ENCODE results near the gene ADAM8.
"Not testable (repeated sequence)": the region's sequence is repeated elsewhere in the genome, so short reads cannot be mapped to it uniquely, and the experiment has no call there.

Gene ADAM8

DNA sequence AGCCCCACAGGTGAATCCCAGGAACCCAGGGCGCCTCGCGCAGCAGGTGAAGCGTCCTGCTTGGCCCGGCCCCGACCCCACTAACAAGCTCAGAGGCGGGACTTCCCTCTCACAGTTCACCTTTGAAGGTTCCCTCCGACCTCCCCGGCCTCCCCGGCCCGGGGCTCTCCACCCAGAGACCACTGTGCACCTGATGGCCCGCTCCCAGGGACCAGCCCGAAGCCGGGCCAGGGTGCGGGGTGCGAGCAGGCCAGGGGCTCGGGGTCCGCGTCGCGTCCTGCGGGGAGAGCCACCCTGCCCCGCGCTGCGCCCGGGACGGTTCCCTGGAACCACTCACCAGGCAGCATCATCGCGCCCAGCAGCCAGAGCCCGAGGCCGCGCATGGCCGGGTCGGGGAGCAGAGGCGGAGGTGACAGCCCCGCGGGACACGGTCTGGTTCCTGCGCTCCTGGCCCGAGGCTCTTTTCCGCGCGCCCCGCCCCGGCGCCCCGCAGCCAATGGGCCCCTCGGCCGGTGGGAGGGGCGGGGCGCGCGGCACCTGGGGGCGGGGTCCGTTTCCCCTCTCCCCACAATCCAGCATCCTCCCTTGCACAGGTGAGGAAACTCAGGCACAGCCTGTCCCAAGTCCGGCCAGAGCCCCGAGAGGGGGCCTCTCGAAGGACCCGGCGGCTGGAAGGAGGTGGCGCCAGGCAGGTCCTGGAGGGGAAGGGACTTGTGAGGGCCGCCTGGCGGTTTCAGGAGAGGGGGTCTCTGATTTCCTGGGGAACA, at the start of gene ADAM8:
Gene ADAM8, minus strand, starts transcription at position 434 of the 767 bp plus-strand sequence. Its CDS starts 51 bp downstream, at position 383.
- peak; percentile 72 for DNase-seq

DNA sequence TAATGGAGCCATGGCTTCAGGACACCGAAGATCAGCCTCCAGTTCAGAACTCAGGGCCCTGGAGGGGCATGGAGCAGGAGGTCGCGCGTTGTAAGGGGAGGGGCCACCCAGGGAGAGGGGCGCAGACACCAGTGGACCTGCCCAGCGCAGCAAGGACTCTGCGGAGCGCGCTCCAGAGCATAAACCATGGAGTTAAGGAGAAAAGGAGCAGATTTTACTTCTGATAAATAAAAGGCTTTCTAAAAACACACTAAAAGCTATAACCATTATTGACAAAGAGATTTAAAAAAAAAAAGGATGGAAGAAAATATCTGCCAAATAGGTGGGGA, 49.5 kb upstream of the ADAM8 start:
- DNase-seq: no peak

DNA sequence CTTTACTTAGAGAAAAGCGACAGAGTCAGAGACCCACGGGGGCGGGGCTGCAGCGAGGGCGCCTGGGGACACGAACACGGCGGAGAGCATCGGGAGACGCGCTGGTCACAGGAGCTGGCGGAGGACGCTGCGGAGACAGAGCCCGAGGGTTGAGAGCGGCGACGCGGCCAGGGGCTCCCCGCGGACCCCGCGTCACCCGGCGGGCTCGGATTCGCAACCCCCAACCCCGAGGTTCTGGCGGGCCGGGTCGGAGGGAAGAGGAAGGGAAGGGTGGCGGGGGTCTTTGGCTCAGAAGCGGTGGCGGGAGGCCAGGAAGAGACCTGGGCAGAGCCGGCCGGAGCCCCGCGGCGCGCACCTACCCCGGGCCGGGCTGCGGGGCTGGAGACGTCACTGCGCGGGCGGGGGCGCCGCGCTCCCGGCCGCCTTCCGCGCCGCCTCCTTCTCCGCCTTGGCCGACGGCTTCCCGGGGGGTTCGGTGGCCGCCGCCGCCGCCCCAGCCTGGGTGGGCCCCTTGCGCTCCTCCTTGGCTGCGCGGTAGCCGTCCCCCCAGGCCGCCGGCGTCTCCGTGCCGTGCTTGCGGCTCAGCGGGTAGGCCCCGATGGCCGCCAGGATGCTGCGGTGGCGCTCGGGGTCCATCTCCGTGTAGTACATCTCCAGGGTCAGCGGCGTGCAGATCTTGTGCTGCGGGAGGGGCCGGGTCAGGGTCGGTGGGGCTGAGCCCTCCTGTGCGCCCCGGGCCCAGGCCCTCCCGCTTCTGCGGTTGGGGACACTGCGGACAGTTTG, 49.0 kb upstream of the ADAM8 start:
- DNase-seq: no peak

DNA sequence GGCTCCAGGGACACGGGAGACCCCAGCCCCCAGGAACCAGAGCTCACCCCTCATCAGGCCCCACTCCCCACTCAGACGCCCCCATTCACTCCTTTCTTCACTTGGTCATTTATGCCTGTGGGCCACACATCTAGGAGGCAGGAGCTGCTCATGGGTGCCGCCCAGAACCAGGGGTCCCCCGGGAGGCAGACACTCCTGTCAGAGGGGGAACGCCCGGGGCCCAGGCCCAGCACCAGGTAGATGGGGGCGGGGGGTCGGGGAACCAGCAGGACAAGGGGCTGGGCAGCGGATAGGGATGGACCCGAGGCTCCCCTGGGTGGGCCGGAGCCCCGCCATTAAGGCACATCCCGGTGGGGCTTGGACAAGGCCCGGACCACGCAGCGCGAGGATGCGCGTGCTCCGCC, 48.2 kb upstream of the ADAM8 start:
- DNase-seq: no peak

DNA sequence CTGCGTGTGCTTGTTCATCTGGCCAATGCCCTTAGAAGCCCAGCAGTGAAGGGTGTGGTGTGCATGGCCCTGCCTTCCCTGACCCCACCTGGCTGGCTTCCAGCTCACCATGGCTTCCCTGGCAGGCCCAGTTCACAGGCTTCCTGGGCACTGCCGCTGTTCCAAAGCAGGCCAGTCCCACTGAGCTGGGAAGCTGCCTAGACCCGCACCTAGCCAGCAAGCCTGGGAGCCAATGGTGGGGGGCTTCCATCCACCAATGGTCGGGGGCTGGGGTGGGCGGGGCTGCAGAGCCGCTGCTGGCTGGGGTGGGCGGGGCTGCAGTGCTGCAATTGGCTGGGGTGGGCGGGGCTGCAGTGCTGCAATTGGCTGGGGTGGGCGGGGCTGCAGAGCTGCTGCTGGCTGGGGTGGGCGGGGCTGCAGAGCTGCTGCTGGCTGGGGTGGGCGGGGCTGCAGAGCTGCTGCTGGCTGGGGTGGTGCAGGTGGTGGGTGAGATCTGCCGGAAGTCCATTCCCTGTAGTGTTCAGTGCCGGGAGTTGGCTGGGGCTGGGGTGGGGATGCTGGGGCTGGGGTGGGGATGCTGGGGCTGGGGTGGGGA, 47.6 kb upstream of the ADAM8 start:
- peak; percentile 75 for DNase-seq

DNA sequence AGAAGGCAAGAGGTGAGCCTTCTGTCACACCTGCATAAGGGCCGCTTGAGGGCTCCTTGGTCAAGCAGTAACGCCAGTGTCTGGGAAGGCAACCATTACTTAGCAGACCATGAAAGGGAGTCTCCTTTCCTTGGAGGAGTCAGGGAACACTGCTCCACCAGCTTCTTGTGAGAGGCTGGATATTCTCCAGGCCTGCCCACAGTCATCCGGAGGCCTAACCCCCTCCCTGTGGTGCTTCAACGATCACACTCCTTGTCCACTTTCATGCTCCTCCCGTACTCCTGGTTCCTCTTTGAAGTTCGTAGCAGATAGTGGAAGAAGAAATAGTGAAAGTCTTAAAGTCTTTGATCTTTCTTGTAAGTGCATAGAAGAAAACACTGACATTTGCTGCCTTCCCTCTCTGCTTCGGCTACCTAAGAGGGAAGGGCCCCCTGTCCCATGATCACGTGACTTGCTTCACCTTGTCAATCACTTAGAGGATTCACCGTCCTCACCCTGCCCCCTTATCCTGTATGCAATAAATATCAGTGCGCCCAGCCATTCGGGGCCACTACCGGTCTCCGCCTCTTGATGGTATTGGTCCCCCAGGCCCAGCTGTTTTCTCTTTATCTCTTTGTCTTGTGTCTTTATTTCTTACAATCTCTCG, 45.5 kb upstream of the ADAM8 start:
- DNase-seq: not testable (repeated sequence)

DNA sequence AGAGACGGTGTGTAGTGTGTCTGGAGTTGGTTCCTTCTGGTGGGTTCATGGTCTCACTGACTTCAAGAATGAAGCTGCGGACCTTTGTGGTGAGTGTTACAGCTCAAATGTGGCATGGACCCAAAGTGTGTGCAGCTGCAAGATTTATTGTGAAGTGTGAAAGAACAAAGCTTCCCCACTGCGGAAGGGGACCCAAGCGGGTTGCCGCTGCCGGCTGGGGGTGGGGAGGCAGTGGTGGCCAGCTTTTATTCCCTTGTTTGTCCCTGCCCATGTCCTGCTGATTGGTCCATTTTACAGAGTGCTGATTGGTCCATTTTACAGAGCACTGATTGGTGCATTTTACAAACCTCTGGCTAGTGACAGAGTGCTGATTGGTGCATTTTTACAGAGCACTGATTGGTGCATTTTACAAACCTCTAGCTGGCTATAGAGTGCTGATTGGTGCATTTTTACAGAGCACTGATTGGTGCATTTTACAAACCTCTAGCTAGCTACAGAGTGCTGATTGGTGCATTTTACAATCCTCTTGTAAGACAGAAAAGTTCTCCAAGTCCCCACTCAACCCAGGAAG, 44.3 kb upstream of the ADAM8 start:
- not testable (repeated sequence) for DNase-seq

DNA sequence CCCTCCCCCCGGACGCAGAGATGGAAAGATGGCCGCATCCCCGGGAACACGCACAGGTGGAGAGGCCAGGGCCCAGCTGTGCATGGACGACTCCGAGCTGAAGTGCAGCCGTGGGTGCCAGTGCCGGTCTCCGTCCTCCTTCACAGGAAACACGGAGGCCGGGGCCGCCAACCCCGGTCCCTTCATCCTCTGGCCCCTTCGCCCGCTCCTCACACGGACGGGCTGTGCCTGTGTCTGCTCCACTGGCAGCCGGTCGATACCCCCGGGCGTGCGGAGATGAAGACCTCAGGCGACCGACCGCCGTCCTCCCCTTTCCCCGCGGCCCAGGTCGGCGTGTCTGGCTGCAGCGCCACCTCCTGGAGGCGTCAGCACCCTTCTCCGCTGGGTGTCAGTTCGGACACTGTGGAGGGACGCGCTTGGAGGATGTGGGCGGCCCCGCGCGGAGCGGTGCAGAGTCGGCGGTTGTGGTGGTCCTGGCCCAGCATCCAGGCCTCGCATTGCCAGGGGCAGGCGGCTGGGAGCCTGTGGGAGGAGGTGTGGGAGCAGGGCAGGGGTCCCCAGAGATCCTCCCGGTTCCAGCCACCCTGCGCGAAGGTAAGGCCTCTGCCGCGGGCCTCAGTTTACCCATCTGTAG, 41.9 kb upstream of the ADAM8 start:
- peak; percentile 68 for DNase-seq

DNA sequence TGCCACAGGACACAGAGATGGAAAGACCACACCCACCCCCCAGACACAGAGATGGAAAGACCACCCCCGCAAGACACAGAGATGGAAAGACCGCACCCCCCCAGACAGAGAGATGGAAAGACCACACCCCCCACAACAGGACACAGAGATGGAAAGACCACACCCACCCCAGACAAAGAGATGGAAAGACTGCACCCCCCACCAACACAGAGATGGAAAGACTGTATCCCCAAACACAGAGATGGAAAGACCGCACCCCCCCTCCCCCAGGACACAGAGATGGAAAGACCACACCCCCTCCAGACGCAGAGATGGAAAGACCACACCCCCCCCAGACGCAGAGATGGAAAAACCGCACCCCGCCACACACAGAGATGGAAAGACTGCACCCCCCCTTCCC, 40.1 kb upstream of the ADAM8 start:
- DNase-seq: no peak

DNA sequence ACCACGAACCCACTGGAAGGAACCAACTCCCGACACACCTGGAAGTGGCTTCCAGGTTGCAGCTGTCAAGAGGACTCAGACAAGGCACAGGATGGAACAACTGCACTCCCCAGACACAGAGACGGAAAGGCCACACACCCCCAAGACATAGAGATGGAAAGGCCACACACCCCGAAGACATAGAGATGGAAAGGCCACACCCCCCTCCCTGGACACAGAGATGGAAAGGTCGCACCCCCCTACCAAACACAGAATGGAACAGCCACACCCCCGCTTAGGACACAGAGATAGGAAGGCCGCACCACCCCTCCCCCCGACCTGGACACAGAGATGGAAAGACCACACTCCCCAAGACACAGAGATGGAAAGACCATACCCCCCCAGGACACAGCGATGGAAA, 39.6 kb upstream of the ADAM8 start:
- no peak for DNase-seq

DNA sequence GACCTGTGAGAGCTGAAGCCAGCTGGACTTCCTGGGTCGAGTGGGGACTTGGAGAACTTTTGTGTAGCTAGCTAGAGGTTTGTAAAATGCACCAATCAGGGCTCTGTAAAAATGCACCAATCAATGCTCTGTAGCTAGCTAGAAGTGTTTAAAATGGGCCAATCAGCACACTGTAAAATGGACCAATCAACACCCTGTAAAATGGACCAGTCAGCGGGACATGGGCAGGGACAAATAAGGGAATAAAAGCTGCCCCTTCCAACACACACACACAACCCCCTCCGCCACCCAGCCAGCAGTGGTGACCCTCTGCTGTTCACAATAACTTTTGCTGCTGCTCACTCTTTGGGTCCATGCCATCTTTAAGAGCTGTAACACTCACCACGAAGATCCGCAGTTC, 39.2 kb upstream of the ADAM8 start:
- no peak for DNase-seq

DNA sequence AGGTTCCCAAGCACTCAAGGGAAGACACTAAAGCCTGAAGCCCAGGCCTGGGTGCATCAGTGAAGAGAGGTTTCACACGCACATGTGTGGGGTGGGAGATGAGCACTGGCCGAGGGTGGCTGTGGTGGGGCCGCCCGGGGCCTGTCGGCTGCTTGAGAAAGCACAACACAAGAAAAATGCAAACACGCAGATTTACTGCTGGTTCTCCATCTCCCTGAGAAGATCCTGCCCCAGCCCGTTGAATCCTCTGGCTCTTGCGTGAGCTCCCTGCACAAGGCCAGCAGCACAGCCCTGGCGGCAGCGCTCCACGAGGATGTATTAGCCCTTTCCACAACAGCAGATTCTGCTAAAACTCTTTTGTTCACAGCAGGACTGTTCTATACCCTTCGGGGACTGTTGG, 38.2 kb upstream of the ADAM8 start:
- no peak for DNase-seq

DNA sequence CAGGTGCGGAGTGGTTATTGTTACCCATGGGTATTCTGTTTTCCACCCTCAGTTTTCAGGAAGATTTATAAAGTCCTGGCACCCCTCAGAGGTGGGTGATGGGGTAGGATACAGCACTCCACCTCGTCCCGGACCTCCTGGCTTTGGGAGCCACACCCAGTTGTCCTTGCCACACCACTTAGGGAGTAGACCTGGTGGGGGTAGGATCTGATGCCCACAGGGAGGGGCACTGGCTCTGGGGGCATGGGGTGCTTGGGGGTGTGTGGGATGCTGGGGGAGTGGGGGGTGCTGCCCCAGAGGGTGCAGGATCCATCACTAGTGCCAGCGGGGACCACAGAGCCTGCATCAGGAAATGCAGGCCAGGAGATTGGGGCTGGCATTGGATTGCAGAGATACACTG, 36.5 kb upstream of the ADAM8 start:
- DNase-seq: no peak

DNA sequence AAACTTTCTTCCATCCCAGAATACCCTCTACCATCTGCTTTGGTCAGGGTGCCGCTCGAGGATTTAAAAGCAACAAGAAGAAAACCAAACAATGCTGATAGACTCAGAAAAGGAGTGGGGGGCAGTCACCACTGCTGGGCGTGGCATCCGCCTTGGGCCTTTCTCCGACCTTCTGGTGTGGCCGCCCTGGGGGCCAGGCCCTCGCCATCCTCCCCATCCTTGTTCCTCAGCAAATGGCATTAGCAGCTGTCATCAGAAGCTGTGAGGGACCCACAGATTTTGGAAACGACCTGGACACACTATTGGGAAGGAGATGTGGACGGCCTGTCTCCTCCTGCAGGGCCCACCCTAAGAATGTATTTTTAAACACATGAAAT, 36.1 kb upstream of the ADAM8 start:
- DNase-seq: no peak

DNA sequence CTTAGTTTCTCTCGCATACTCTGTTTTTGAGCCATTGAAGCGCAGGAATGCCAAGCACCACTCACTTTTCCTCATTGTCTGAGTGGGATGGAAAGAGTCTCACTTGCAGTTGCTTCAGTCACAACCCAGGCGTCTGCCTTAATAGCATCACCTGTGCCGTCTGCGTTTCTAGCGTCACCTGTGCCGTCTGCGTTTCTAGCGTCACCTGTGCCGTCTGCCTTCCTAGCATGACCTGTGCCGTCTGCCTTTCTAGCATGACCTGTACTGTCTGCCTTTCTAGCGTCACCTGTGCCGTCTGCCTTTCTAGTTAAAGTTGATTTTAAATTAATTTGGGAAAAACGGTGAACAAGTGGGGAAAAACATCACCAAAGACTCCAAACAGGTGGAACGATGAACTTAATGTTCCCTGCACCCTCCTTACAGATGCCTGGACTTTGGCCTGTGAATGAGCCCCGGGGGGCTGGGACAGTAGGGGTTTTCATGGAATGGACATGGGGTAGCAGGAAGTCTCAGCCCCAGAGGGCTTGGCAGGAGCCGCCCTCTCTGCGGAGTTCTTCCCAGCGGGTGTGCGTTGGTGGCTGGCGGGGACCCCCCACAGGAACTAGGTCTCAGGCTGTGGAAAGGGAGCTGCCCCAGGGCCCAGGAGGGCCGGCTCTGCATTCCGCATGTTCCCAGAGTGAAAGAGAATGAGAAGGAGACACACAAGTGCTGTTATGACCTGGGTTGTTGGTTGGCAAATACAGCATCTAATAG, 35.5 kb upstream of the ADAM8 start:
- no peak for DNase-seq

DNA sequence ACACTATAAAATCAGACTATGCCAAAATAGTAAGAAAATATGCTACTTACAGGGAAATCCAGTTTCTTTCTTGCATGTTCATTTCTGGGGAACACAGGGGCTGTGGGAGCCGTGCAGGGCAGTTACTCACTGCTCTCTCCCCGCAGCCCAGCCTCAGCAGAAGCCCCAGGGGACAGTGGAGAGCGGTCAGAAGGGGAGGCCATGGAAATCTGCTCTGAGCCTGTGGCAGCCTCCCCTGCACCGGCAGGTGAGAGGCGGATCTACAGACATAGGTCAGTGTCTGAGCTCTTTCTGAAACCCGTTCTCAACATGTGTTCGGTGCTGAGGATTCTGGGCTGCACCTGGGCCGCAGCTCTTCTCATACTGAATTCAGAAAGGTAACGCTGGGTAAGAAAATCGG, 34.9 kb upstream of the ADAM8 start:
- no peak for DNase-seq

DNA sequence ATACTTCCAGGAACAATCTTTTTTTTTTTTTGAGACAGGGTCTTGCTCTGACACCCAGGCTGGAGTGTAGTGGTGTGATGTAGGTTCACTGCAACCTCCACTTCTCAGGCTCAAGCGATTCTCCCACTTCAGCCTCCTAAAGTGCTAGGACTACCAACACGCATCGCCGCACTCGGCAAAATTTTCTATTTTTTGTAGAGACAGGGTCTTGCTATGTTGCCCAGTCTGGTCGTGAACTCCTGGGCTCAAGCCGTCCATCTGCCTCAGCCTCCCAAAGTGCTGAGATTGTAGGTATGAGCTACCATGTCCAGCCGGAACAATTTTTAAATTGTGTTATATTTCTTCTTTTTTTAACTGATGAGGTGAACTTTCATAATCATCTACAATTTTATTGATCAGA, 34.1 kb upstream of the ADAM8 start:
- DNase-seq: no peak

DNA sequence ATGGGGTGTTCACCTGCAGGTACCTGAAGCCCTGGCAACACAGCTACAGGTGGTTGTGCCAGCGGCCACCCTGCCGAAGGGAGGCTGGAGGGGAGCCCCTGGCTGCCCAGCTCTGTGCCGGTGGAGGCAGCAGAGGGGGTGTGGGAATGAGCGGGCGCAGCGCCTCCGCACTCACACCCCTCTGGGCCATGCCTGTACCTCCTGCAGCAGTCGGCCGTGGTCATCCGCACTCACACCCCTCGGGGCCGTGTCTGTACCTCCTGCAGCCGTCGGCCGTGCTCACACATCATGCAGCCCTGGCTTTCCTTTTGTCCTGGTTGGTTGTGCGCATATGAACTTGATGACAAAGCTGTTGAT, 33.7 kb upstream of the ADAM8 start:
- DNase-seq: no peak

DNA sequence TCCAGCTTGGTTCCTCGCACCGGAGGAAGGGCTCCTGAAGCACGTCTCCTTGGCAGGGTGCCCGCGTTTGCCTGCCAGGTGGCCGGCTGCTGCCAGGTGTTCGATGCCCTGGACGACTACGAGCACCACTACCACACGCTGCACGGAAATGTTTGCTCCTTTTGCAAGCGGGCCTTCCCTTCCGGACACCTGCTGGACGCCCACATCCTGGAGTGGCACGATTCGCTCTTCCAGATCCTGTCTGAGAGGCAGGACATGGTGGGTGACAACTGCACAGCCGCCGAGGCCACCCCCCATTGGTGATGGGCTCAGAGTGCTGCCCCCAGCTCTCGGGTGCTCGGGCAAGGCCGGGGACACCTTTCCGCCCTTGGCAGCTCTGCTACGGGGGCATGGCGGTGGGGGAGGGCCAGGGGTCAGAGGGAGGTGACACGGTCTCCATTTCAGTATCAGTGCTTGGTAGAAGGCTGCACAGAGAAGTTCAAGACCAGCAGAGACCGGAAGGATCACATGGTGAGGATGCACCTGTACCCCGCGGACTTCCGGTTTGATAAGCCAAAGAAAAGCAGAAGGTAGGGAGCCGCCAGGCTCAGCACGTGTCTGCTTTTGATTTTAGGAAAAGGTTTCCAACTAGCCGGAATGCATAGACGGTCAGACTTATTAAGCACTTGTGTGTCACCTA, 33.2 kb upstream of the ADAM8 start:
- DNase-seq: no peak

DNA sequence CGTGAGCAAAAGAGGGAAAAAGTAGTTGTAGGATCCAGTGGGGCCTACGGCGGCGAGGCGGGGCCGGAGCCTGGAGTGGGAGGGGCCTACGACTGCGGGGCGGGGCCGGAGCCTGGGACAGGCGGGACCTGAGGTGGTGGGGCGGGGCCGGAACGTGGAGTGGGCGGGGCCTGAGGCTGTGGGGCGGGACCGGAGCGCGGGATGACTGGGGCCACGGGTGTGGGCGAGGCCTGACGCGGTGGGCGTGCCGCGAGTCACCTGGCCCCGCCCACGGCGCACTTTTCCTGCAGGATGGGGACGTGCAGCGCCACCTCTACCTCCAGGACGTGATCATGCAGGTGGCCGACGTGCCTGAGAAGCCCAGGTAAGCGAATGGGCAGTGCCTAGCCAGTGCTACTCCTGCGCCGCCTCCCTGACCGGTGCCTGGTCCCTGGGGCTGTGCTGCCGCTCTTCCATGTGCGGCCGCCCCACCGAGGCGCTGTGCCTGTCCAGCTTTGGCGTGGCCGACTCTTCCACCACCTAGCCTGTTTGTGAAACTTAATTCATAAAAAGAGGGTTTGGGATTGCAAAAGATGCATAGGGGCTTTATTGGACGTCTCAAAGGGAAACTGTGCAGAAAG, 32.5 kb upstream of the ADAM8 start:
- peak; percentile 91 for DNase-seq

All from stimulated activated CD4-positive, alpha-beta T cell treated with anti-CD3 and anti-CD28 coated beads, Interleukin-1b, Interleukin-23, amount 100 ng/mL, for 48 hours (primary cell).